B cell (primary cell): ENCODE results near the gene USP6NL. TPM values are rescaled to one million over a fixed set of nuclear protein-coding genes. Genes with fewer than 3 reads are reported as not detected.

Experiments
- ATAC-seq: fragments of 200-7000 bp; cut with Tn5 transposase; one replicate; pipeline ENCODE4 v1.10.0; 2021; ENCODE audit warnings: low read depth, mild to moderate bottlenecking, moderate number of reproducible peaks, moderate library complexity
- CTCF ChIA-PET: fragments of 350-600 bp; sonication (Branson Sonifier 250); formaldehyde crosslinking; loops from one replicate; lab custom pipeline; 2021; ENCODE audit warnings: antibody characterized with exemption, inconsistent platforms; lab: Charles Lee
- POLR2A ChIA-PET: fragments of 350-600 bp; sonication (Branson Sonifier 250); formaldehyde crosslinking; loops from one replicate; lab custom pipeline; 2021; ENCODE audit warnings: antibody characterized with exemption; lab: Charles Lee
- DNase-seq: peaks from one replicate; pipeline ENCODE4 v3.0.0; 2013
- H2AFZ ChIP-seq: 2 replicates; pipeline ENCODE4 v1.6.1; 2012; ENCODE audit warnings: mild to moderate bottlenecking, low read depth, low read length; ENCODE audit not compliant: insufficient read depth, poor library complexity, severe bottlenecking
- H3K27ac ChIP-seq, 2 donors: 1 replicate in 1 of 2; 2 replicates in 1 of 2; pipeline ENCODE4 v1.5.1; 2012 to 2013; ENCODE audit warnings: low read length in 2 of 2, mild to moderate bottlenecking in 2 of 2, moderate library complexity in 1 of 2
- H3K27me3 ChIP-seq, 4 experiments: fragments of 200-600 bp in 1 of 4; sonication (generic) in 1 of 4; replicated peaks in 1 of 4; 1 replicate in 2 of 4; 2 replicates in 2 of 4; pipeline versions ENCODE4 v1.6.1 to v1.7.0; 2013 to 2016; ENCODE audit warnings: low read length in 3 of 4, mild to moderate bottlenecking in 2 of 4, mixed read lengths in 1 of 4, moderate library complexity in 1 of 4; ENCODE audit not compliant: insufficient read depth in 4 of 4, control insufficient read depth in 3 of 4; ENCODE audit errors: control extremely low read depth in 1 of 4
- H3K36me3 ChIP-seq, 2 experiments: replicated peaks in 1 of 2; 1 replicate in 1 of 2; 2 replicates in 1 of 2; pipeline versions ENCODE4 v1.6.1 to v1.7.1; 2013; ENCODE audit warnings: low read length in 1 of 2; ENCODE audit not compliant: insufficient read depth in 2 of 2, control insufficient read depth in 1 of 2; ENCODE audit errors: control extremely low read depth in 1 of 2, extremely low read depth in 1 of 2
- H3K4me1 ChIP-seq, 2 donors: fragments of 200-600 bp in 1 of 2; sonication (generic) in 1 of 2; 1 replicate in 1 of 2; 2 replicates in 1 of 2; pipeline versions ENCODE4 v1.5.1 to v1.6.1; 2013 to 2017; ENCODE audit warnings: low read length in 2 of 2; ENCODE audit not compliant: control insufficient read depth in 2 of 2, insufficient read depth in 2 of 2
- H3K4me2 ChIP-seq: replicated peaks from 2 replicates; pipeline ENCODE3; 2012; ENCODE audit warnings: mild to moderate bottlenecking, low read depth, low read length; ENCODE audit not compliant: poor library complexity, severe bottlenecking
- H3K4me3 ChIP-seq, 5 experiments: fragments of 200-600 bp in 1 of 5; sonication (generic) in 1 of 5; 1 replicate in 3 of 5; 2 replicates in 2 of 5; pipeline versions ENCODE4 v1.5.1 to v1.7.0; 2011 to 2016; ENCODE audit warnings: low read length in 4 of 5, mild to moderate bottlenecking in 4 of 5, low read depth in 2 of 5, control low read depth in 1 of 5, moderate library complexity in 1 of 5; ENCODE audit not compliant: insufficient read depth in 1 of 5; ENCODE audit errors: control extremely low read depth in 1 of 5, extremely low read depth in 1 of 5
- H3K79me2 ChIP-seq: fragments of 200-600 bp; sonication (generic); one replicate; pipeline ENCODE4 v1.6.0; 2016; ENCODE audit warnings: low read length; ENCODE audit not compliant: control insufficient read depth, insufficient read depth
- H3K9ac ChIP-seq: fragments of 200-600 bp; sonication (generic); 2 replicates; pipeline ENCODE4 v1.6.1; 2017; ENCODE audit warnings: mild to moderate bottlenecking, low read length, moderate library complexity
- H3K9me3 ChIP-seq, 3 donors: one replicate each; pipeline versions ENCODE4 v1.6.1 to v1.7.1; 2013; ENCODE audit warnings: low read length in 2 of 3; ENCODE audit not compliant: control insufficient read depth in 2 of 3, insufficient read depth in 1 of 3; ENCODE audit errors: control extremely low read depth in 1 of 3
- H4K20me1 ChIP-seq: 2 replicates; pipeline ENCODE4 v1.6.0; 2012; ENCODE audit warnings: mild to moderate bottlenecking, low read length; ENCODE audit not compliant: insufficient read depth, control insufficient read depth, poor library complexity, severe bottlenecking
- H3K27ac Mint-ChIP-seq: one replicate; pipeline ENCODE4 v1.8.0; 2021; ENCODE audit warnings: mixed read lengths
- H3K27me3 Mint-ChIP-seq: one replicate; pipeline ENCODE4 v1.8.0; 2021; ENCODE audit warnings: mixed read lengths
- H3K4me1 Mint-ChIP-seq: one replicate; pipeline ENCODE4 v1.8.0; 2021; ENCODE audit warnings: mixed read lengths
- H3K4me3 Mint-ChIP-seq: one replicate; pipeline ENCODE4 v1.8.0; 2021; ENCODE audit warnings: mixed read lengths
- H3K9me3 Mint-ChIP-seq: one replicate; pipeline ENCODE4 v1.8.0; 2022; ENCODE audit warnings: mixed read lengths; ENCODE audit not compliant: insufficient read depth
- EZH2 ChIP-seq: IDR thresholded peaks from 2 replicates; pipeline ENCODE4 v1.6.1; 2012; ENCODE audit warnings: borderline replicate concordance, low read depth, mild to moderate bottlenecking, moderate library complexity, low read length; ENCODE audit not compliant: insufficient read depth, poor library complexity, severe bottlenecking
- WGBS: methylation state at CpG from one replicate; pipeline ENCODE4 v1.1.5; 2013; ENCODE audit warnings: missing lambda C conversion rate; ENCODE audit not compliant: insufficient coverage; 5-methylcytosine and 5-hydroxymethylcytosine counted together
- intact Hi-C: fragments of 100-400 bp; cut with micrococcal nuclease; formaldehyde crosslinking; loops from one replicate; pipeline ENCODE4 v1.10.0; 2022
- polyA plus RNA-seq: library from polyadenylated mRNA; depleted of rRNA; stranded (reverse); fragments of >200 nt; gene quantifications from 2 replicates; pipeline ENCODE4 v1.2.3, GENCODE V29; 2012
- total RNA-seq, 2 donors: library from RNA; stranded (reverse); fragments of 120-200 nt in 1 of 2; gene quantifications; 1 replicate in 1 of 2; 2 replicates in 1 of 2; pipeline versions ENCODE4 v1.2.3 to v1.2.4, GENCODE V29; 2013 to 2022
- TF ChIP-seq, protein P1 (sequence below): fragments of 200-600 bp; IDR thresholded peaks from one replicate; pipeline ENCODE4 v1.8.0; 2022; ENCODE audit warnings: antibody characterized with exemption, mild to moderate bottlenecking

The USP6NL gene
- total and polyA plus RNA-seq, 2 donors (not counting 1 experiment from before 2014, with no cell fraction given): 27.0 to 61.5 TPM

DNA sequence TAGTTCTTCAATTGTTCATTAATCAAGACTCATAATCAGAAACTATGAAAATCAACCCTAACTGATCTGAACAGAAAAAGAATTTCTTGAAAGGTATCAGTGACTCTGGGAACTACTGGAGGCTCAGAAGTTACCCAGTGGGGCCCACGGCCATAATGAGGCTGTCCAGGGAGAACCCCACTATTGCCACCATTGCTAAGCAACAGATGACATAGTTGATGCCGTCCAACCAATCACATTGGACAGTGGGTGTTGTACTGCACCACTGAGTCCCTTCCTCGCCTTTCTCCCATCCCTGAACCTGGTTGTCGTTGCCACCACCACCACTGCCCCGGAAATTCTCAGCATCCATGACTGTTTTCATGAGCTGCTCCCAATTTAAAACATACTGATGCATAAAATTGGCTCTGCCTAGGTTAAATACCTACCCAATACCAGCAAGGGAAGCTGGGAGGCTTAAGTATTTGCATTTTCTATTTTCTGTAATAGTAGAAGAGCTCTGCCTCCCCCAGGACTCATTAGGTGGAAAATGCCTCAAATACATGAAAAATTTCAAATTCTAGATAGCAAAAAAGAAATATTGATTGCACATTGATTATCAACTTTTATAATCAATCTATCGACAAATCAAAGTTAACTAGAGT lies 26.7 kb upstream of the USP6NL start:
- Histone ChIP-seq H3K27me3 (no peaks in the 10 kb centered on the region), H3K4me1 (peaks cover 29 to 30% of the 10 kb centered on the region in 2 donors), H2AFZ (peak overlapping the region; percentile 13), H3K36me3 (no peaks in the 10 kb centered on the region), H3K9me3 (no peaks in the 10 kb centered on the region), H3K4me2 (peak overlapping the region; percentile 46), H3K4me3 (no peak overlapping the region), H3K27ac (no peak overlapping the region), H3K9ac (peak overlapping the region; percentile 15), H4K20me1 (no peaks in the 10 kb centered on the region), H3K79me2 (peaks cover 7% of the 10 kb centered on the region)
- no peaks in the 10 kb centered on the region for H3K27me3 Mint-ChIP-seq
- intact Hi-C loops: loop anchor here (5.0 kb wide), 1 partner anchor 41 kb away; no protein-coding TSS in a partner anchor
- DNase-seq (peak; percentile 62), ATAC-seq (peak; percentile 99)
- H3K27ac Mint-ChIP-seq: peak overlapping the region; percentile 74
- POLR2A ChIA-PET: no interaction called here
- peaks cover 56% of the 10 kb centered on the region for H3K4me1 Mint-ChIP-seq
- TF ChIP-seq EZH2: no peak
- TF ChIP-seq, protein P1, sequence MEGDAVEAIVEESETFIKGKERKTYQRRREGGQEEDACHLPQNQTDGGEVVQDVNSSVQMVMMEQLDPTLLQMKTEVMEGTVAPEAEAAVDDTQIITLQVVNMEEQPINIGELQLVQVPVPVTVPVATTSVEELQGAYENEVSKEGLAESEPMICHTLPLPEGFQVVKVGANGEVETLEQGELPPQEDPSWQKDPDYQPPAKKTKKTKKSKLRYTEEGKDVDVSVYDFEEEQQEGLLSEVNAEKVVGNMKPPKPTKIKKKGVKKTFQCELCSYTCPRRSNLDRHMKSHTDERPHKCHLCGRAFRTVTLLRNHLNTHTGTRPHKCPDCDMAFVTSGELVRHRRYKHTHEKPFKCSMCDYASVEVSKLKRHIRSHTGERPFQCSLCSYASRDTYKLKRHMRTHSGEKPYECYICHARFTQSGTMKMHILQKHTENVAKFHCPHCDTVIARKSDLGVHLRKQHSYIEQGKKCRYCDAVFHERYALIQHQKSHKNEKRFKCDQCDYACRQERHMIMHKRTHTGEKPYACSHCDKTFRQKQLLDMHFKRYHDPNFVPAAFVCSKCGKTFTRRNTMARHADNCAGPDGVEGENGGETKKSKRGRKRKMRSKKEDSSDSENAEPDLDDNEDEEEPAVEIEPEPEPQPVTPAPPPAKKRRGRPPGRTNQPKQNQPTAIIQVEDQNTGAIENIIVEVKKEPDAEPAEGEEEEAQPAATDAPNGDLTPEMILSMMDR: no peak
- CTCF ChIA-PET: interaction anchor here (1.1 to 1.3 kb wide), 2 partner anchors 24 to 87 kb away, joined by 4 read pairs; no protein-coding TSS in a partner anchor
- WGBS: 72% methylated on average over 3 of the region's 6 CpGs
- no peaks in the 10 kb centered on the region for H3K9me3 Mint-ChIP-seq
- peak overlapping the region; percentile 78 for H3K4me3 Mint-ChIP-seq

DNA sequence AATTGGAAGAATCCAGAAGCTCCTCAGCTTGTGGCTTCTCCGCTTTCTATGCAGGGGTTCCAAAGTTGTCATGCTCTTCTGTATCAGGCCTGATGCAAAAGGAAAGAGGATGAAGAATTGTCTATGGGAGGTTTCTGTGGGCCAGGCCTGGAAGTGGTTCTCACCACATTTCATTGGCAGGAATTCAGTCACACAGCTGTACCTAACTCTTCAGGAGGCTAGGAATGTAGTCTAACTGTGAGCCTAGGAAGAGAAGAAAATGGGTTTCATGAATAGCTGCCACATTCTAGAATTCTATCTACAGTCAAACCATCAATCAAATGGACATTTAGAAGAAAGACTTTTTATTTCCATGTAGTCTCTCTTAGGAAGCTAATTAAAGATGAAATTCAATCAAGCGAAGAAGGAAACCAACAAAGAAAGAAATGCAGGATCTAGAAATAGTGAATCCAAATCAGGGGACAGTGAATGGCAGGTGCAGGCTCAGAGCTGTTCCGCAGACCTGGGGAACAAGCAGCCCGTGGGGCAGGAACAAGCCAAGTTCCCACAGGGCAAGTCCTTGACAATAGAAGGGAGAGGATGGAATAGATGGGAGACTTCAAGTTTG lies 25.4 kb upstream of the USP6NL start:
- H3K27ac Mint-ChIP-seq: peak overlapping the region; percentile 75
- WGBS: 83% methylated on average over 4 of the region's 4 CpGs

More for the DNA sequence above, 25.4 kb upstream of the USP6NL start:
- ATAC-seq (no peak), DNase-seq (no peak)
- no peak overlapping the region for H3K9ac ChIP-seq
- no peaks in the 10 kb centered on the region for H4K20me1 ChIP-seq
- ChIA-PET POLR2A (interaction anchor here (0.6 to 0.7 kb wide), 2 partner anchors 27 to 42 kb away, joined by 3 to 5 read pairs; no protein-coding TSS in a partner anchor), CTCF (interaction anchor here (1.0 to 2.1 kb wide), 2 partner anchors 17 to 88 kb away, joined by 3 to 4 read pairs; no protein-coding TSS in a partner anchor)
- H3K79me2 ChIP-seq: peaks cover 7% of the 10 kb centered on the region
- H3K4me2 ChIP-seq: peak overlapping the region; percentile 54
- H3K9me3 Mint-ChIP-seq: no peaks in the 10 kb centered on the region
- H3K4me1 Mint-ChIP-seq: peaks cover 62% of the 10 kb centered on the region
- no peaks in the 10 kb centered on the region for H3K36me3 ChIP-seq
- no peak overlapping the region for H2AFZ ChIP-seq
- H3K4me1 ChIP-seq: peaks cover 37 to 41% of the 10 kb centered on the region in 2 donors
- H3K27me3 Mint-ChIP-seq: no peaks in the 10 kb centered on the region
- H3K9me3 ChIP-seq: no peaks in the 10 kb centered on the region
- no peak overlapping the region for H3K27ac ChIP-seq
- no peak overlapping the region for H3K4me3 ChIP-seq
- intact Hi-C loops: loop anchor here (5.0 kb wide), 1 partner anchor 39 kb away; no protein-coding TSS in a partner anchor
- TF ChIP-seq, protein P1: no peak
- TF ChIP-seq EZH2: no peak
- no peaks in the 10 kb centered on the region for H3K27me3 ChIP-seq
- peak overlapping the region; percentile 39 for H3K4me3 Mint-ChIP-seq
